ENCODE data around the gene SHANK3. TPM values are rescaled to one million over a fixed set of nuclear protein-coding genes. Genes with fewer than 3 reads are reported as not detected.

The SHANK3 gene
- total and polyA plus RNA-seq, 2 of the 8 experiments (the other 6 are each of a cell fraction or from before 2014, with no cell fraction given), result 1.5 to 6.0 TPM

- no peak overlapping the region; the same call in 1 of the 2 replicates for H2BK5ac ChIP-seq (ENCODE audit: low read depth, low read length)
Measured at GRCh38 chr22:50626314-50626849, 46.2 kb upstream of the SHANK3 start.

More at GRCh38 chr22:50626314-50626849, 46.2 kb upstream of the SHANK3 start:
- POLR2A ChIA-PET (ENCODE audit: partially characterized antibody), result interaction anchor here (0.9 to 1.4 kb wide), 3 partner anchors 14 to 64 kb away, joined by 3 read pairs; no protein-coding TSS in a partner anchor
- Histone ChIP-seq H2AFZ (ENCODE audit: low read length) (no peak overlapping the region), H3K18ac (ENCODE audit: extremely low read depth, low read length) (no peak overlapping the region), H3K4me1 (replicated peaks in 1 of 4; ENCODE audit: control insufficient read depth in 3 of 4, insufficient read depth in 4 of 4, low read length in 3 of 4) (peaks cover 0 to 12% (median 7%) of the 10 kb centered on the region in 4 experiments; a peak in 6 of 7 replicates), H4K91ac (replicated peaks; ENCODE audit: insufficient read length, low read length) (no peak overlapping the region), H2BK20ac (ENCODE audit: low read length) (no peak overlapping the region), H3K79me1 (ENCODE audit: low read depth, low read length) (peaks cover 4% of the 10 kb centered on the region), H3K4me3 (ENCODE audit: extremely low read depth in 1 of 4, insufficient read depth in 2 of 4, low read depth in 3 of 4, low read length in 4 of 4) (no peak overlapping the region), H4K8ac (ENCODE audit: extremely low read depth, insufficient read depth, low read length) (no peak overlapping the region; the same call in 1 of the 2 replicates), H2BK15ac (ENCODE audit: low read length) (no peak overlapping the region), H2BK12ac (ENCODE audit: low read depth, low read length) (no peak overlapping the region), H3K4me2 (ENCODE audit: insufficient read depth in 1 of 2, low read depth in 2 of 2, low read length in 2 of 2) (no peak overlapping the region), H3K36me3 (ENCODE audit: control insufficient read depth in 2 of 4, insufficient read depth in 4 of 4, low read length in 3 of 4) (no peaks in the 10 kb centered on the region), H2AK5ac (ENCODE audit: low read depth, low read length) (no peak overlapping the region), H3K9ac (replicated peaks in 1 of 4; ENCODE audit: extremely low read depth in 1 of 4, low read depth in 3 of 4, low read length in 3 of 4) (0 out of 7 replicates have a peak overlapping the region, but pooled peaks of 1 of the 4 experiments have one; percentile 0), H3K79me2 (ENCODE audit: control insufficient read depth in 1 of 2, insufficient read depth in 2 of 2, low read length in 2 of 2) (no peaks in the 10 kb centered on the region), H3K9me3 (ENCODE audit: insufficient read depth in 2 of 2, low read depth in 1 of 2, low read length in 1 of 2) (no peaks in the 10 kb centered on the region), H3K23ac (ENCODE audit: insufficient read length) (no peak overlapping the region), H4K20me1 (replicated peaks in 1 of 2; ENCODE audit: control insufficient read depth in 1 of 2, insufficient read depth in 2 of 2, low read length in 2 of 2) (peaks cover 0 to 12% of the 10 kb centered on the region in 2 experiments), H3K14ac (ENCODE audit: insufficient read length) (no peak overlapping the region), H3K4ac (replicated peaks; ENCODE audit: insufficient read length, low read depth, low read length) (no peak overlapping the region), H4K5ac (ENCODE audit: insufficient read length, low read depth, low read length) (no peak overlapping the region), H3K27me3 (replicated peaks in 1 of 4; ENCODE audit: control insufficient read depth in 3 of 4, extremely low read depth in 1 of 4, insufficient read depth in 3 of 4, low read length in 3 of 4) (peaks cover 0 to 10% (median 5%) of the 10 kb centered on the region in 4 experiments; a peak in 4 of 7 replicates), H2BK120ac (replicated peaks; ENCODE audit: low read depth, low read length) (no peak overlapping the region), H3K27ac (ENCODE audit: low read depth, low read length) (no peak overlapping the region), H3K23me2 (ENCODE audit: low read depth, low read length) (peaks cover 11% of the 10 kb centered on the region; the same call in 1 of the 2 replicates), H3K56ac (replicated peaks; ENCODE audit: insufficient read length, low read depth, low read length) (no peak overlapping the region)
- 90% methylated on average over 11 of the region's 12 CpGs; no CpG with 5 or more reads in 1 of the 2 experiments for WGBS, 2 experiments (ENCODE audit: extremely low coverage in 1 of 2, insufficient coverage in 1 of 2, insufficient read length in 1 of 2, insufficient replicate concordance in 2 of 2, low coverage in 1 of 2, low lambda C conversion rate in 2 of 2, missing lambda C conversion rate in 1 of 2)
- TF ChIP-seq POLR2AphosphoS5 (IDR thresholded peaks at IDR 0.05; ENCODE audit: low read depth, low read length) (no peak), BRCA1 (IDR thresholded peaks at IDR 0.05; ENCODE audit: low read depth, low read length) (no peak), CTBP2 (IDR thresholded peaks at IDR 0.05; ENCODE audit: borderline replicate concordance, insufficient read depth, insufficient read length, low read length) (no peak), TAF7 (optimal IDR thresholded peaks at IDR 0.05; ENCODE audit: borderline replicate concordance, low read depth, low read length) (no peak), BACH1 (IDR thresholded peaks at IDR 0.05; ENCODE audit: low read length) (no peak), PHF8 (conservative IDR thresholded peaks at IDR 0.05; ENCODE audit: low read depth, low read length) (no peak), SP4 (IDR thresholded peaks at IDR 0.05; ENCODE audit: low read length) (no peak), SP2 (IDR thresholded peaks at IDR 0.05; ENCODE audit: low read length) (no peak)
- DNase-seq (ENCODE audit: low read depth in 1 of 2, low spot score in 2 of 2) (no peak), FAIRE-seq (no peak)
- CTCF ChIA-PET (ENCODE audit: partially characterized antibody), result interaction anchor here (0.6 to 15.7 kb wide), 26 partner anchors 10 to 154 kb away, joined by 3 to 281 read pairs (median 4); partner anchors contain the start of genes CHKB and SYCE3
